GM12801 (cell line): ENCODE measurements around the gene MVB12B.

Experiments used
- CTCF ChIP-seq: IDR thresholded peaks from one replicate; pipeline ENCODE4 v1.5.1; 2011; ENCODE audit warnings: control low read depth; ENCODE audit not compliant: insufficient read length; ENCODE audit errors: extremely low read depth

MVB12B gene

GRCh38 chr9:126360073-126360472, 33.4 kb downstream of the MVB12B start:
- no peak for TF ChIP-seq CTCF

GRCh38 chr9:126361810-126362238, 35.2 kb downstream of the MVB12B start:
- no peak for TF ChIP-seq CTCF

- no peak for TF ChIP-seq CTCF
Measured at GRCh38 chr9:126363250-126363649, 36.6 kb downstream of the MVB12B start.

- TF ChIP-seq CTCF = no peak
Measured at GRCh38 chr9:126363847-126364671, 37.4 kb downstream of the MVB12B start.

- TF ChIP-seq CTCF = no peak
Measured at GRCh38 chr9:126365780-126366179, 39.2 kb downstream of the MVB12B start.

GRCh38 chr9:126366366-126367011, 39.9 kb downstream of the MVB12B start:
- no peak for TF ChIP-seq CTCF

- no peak for TF ChIP-seq CTCF
Measured at GRCh38 chr9:126367139-126367538, 40.5 kb downstream of the MVB12B start.
